GM19395 (cell line): ENCODE data around the gene HES7.
"Not testable (repeated sequence)": the region's sequence is repeated elsewhere in the genome, so short reads cannot be mapped to it uniquely, and the experiment has no call there.

Experiments
- ATAC-seq: cut with Tn5 transposase; IDR thresholded peaks from one replicate; pipeline ENCODE4 v1.9.1; 2021; ENCODE audit warnings: mild to moderate bottlenecking, moderate library complexity; ENCODE audit not compliant: unreplicated experiment

HES7 gene

DNA sequence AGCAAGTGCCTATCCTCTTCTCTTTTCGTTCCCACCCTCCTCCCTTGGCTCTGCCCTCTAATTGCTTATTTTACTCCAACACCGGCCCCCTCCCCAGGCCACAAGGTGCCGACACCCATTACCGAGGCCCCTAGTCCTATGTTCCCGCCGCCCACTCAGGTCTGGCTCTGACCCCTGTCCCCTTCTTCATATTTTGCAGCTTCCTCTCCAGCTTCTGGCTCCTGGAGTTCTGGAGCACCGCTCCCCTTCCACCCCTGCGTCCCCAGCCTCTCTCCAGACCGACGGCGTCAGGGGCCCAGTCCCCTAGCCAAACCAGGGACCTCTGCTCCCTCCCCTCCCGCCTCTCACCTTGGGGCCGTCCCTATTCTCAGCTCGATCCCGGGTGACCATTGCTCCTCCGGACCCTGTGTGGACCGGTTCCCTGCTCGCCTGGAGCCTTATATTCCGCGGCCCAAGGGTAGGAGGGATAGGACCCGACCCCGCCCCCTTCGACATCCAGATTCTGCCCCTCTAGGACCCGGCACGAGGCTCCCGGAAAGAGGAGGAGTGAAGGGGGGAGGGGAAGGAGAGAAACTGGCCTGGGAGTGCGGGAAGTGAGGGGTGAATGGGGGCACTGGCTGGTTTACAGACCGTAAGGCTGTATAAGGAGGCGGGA lies at the start of gene HES7:
Gene HES7, minus strand, starts transcription at position 412 of the 655 bp plus-strand sequence. Its CDS starts 22 bp downstream, at position 390.
- no peak for ATAC-seq

DNA sequence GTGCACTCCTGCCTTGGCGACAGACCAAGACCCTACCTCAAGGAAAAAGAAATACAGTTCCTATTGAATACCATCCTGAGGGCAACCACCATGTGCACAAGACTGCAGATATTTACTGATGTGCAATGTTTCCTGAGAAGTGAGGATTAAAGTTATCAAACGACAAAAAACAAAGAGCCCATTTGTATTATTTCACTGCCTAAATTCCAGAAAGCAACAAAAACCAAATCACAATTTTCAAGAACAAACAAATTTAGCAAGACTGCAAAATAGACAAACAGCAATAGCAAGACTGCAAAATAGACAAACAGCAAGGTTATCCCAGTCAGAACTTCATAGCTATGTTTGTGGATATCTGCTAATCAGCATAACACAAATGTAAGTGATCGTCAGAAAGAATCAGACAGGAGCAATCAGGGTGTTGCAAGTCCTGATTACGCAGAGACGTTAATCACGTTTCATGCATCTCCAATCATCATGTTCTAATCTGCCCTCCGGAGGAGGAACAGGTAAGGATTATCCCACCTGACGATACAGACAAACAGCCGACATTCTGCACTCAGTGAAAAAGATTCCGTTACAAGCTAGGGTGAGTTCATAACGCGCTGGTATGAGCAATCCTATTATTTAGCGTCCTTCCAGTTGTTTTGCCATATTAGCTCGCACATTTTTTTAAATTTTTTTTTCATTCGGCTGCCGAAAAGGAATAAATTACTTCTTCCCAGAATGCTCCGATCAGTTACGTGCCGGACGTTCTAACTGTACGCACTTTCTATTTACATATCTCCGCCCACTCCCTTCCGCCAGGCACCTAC lies 49.4 kb upstream of the HES7 start:
- ATAC-seq, result peak; percentile 81

DNA sequence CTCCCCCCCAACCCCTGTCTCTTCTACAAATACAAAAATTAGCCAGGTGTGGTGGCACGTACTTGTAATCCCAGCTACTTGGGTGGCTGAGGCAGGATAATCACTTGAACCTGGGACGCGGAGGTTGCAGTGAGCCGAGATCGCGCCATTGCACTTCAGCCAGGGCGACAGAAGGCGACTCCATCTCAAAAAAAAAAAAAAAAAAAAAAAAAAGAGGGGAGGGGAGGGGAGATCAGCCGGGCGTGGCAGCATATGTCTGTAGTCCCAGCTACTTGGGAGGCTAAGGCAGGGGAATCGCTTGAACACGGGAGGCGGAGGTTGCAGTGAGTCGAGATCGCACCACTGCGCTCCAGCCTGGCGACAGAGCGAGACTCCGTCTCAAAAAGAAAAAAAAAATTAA lies 46.3 kb upstream of the HES7 start:
- not testable (repeated sequence) for ATAC-seq

DNA sequence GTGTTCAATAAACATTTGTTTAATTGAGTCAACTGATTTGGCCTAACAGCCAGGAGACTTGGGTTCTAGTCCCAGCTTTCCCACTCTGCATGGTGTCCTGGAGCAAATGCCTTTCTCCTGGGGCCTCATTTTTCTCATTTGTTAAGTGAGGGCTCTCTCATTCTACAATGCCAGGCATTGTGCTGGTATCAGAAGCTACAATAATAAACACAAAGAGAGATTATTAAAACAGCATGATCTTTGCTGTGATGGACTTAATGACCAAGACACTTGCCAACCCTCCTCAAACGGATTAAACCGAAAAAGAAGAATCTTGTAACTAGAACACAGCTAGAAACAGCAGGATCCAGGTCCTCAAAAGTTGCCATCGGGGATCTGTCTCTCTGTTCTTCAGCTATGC lies 43.6 kb upstream of the HES7 start:
- no peak for ATAC-seq

DNA sequence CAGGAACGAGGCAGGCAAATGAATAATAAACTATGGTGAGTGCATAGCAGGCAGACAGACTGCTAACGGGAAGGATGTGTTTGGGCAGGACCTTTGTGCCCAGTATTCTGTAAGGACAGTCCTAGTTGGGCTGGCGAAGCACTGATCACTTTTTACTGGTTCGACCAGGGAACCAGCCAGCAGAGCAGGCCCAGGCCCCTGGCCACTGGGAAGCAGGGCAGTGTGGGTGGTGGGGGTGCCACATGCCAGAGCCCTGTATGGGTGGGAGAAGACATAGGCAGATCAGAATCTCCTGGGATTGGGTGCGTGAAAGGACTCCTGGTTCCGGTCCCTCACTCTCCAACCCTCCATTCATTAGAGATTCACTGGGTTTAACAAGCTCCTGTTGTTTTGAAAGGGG lies 42.8 kb upstream of the HES7 start:
- ATAC-seq, result no peak

DNA sequence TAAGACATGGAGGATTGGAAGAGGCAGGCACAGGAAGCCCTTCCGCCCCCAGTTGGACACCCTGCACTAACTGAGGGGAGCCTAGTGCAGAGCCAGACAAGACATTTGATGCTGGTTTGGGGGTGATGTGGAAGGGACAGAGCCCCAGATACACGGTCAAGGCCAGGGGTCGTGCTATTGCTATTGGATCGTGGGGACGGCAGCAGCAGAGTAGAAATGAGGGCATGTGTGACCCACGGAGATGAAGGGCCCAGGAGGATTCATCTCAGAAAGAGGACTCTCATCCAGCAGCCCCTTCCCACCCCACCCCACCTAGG lies 40.9 kb upstream of the HES7 start:
- ATAC-seq, result no peak

DNA sequence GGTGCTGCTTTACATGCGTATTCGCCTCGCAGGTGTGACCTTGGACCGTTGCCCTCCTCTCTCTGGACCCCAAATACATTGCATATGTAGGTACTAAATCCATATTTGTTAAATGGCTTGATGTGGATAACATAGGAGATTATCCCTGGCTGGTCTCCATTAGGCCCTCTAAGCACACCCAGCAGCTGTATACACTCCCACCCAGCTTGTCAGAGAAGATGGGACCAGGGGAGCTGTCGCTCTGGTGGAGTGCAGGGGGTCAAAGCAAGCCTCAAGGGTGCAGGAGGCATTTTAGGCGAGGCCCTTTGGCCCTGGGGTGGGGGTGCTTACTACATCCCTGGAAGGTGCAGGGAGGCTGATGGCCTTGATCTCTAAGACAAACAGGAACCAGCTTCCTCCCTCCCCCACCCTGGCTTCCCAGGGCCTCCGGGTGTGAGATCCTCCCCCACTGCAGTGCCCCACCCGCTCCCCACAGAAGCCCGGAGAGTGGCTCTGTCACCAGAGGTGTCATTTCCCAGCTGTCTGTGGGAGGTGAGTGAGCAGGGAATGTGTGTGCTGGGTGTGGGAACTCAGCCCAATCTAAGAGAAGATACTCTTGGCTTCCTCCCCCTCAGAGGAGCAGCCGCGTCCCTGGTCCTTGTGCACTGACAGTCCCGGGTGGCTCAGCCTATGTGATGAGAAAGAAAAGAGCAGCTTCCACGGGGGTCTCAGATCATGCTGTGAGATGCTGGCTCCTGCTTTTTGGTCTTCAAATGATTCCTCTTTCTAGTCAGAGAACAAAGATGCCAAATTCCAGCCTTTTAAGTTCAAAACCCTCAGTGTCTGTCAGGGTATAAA lies 40.3 kb upstream of the HES7 start:
- no peak for ATAC-seq

DNA sequence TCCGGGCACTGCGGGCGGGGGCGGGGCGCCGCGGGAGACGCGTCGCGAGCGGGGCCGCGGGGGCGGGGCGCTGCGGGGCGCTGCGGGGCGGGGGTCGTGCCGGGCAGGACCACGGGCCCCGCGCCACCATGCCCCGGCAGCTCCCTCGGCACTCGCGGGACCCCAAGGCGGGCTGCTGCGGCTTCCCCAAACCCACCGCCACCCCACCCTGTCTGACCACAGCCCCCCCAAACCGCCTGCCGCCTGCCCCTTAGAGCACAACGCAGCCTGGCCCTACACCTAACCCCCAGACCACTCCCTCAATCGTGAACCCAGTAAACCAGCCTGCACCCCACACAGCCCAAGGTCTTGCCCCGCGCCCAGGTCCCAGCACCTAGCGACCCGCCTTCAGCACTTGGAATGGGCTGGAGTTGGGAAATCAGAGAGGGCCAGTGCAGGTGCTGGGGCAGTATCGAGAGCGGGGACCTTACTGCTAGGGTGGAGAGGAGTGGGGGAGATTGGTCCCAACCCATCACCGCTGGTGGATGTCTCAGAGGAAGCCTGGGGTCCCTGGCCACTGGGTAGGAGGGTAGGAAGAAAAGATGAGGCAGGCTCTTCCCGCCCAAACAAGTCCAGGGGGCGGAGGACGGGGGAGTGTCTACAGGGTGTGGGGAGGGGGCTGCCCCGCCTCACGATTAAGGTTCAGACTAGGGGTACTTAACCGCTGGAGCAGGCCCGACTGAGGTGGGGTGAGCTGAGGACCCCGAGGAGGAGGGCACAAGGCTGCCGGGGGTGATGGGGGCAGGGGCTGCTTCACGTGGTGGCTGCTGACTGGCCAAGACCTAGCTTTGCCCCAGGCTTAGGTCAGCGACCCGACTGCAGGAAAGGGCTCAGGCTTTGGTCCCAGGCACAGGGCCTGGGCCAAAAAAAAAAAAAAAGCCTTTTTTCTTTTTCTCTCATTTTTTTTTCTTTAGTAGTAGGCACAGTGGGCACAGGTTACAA lies 39.4 kb upstream of the HES7 start:
- ATAC-seq, result no peak

DNA sequence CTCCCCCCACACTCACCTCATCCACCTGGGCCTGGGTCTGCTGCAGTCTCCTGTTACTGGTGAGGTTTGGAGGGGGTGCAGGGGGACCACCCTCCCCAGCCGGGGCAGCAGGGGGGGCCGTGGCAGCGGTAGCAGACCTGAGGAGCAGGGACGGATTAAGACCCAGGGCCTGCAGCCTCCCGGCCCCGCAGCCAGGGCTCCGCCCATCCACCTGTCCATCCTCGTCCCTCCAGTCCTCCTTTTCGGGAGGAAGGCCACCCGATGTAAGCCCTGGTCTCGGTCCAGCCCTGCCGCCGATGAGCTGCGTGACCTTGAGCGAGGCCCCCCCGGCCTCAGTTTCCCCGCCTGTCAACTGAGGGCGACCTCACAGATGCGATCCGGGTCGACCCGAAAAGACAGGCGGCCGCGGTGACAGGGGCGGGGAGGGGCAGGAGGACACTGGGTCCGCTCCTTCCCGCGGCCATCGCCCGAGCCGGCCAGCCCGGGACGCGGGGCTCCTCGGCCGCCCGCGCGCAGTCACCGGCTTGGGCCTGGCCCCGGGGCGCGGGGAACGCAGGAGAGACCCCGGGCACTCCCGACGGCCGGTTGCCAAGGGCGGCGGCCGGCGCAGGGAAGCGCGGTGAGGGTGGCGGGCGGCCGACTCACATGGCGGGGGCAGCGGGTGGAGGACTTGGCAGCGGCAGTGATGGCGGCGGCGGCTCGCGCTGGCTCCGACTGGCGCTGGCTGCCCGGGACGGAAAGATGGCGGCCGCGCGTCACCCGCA lies 38.5 kb upstream of the HES7 start, which contains the start of gene VAMP2:
Gene VAMP2, minus strand, starts transcription at position 716 of the 764 bp plus-strand sequence. Its CDS starts 69 bp downstream, at position 647.
- no peak for ATAC-seq

DNA sequence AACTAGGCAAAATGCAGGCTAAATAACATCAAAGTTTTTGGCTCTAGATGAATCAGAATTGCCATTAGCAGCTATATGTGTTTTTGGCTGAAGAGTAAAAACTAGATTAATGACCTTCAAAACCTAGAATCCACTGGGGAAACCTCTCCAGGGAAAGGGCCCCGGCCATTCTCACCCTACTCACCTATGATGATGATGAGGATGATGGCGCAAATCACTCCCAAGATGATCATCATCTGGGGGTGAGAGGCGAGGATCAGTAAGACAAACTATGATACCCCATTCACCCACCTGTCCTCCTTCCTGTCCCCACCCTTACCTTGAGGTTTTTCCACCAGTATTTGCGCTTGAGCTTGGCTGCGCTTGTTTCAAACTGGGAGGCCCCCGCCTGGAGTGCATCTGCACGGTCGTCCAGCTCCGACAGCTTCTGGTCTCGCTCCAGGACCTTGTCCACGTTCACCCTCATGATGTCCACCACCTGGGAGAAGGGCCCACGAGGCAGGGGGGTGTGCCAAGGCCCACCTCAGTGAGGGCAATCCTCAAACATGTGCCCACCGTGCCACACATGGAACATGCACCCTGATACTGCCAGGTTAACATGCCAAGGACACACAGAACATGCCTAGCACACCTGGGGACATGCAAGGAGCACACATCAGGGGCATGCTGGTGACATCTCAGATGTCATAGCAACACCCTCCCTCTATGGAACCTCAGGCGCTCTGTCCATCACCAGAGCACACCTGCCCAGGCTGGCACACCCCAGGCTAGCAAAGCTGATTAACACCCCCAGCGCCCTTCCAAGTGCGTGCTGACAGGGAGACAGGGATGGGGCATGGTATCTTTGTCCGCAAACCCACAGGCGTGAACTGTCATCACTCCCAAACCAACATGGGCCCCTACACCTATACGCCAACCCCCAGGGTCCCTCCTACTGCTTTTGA lies 37.7 kb upstream of the HES7 start:
- ATAC-seq, result no peak

DNA sequence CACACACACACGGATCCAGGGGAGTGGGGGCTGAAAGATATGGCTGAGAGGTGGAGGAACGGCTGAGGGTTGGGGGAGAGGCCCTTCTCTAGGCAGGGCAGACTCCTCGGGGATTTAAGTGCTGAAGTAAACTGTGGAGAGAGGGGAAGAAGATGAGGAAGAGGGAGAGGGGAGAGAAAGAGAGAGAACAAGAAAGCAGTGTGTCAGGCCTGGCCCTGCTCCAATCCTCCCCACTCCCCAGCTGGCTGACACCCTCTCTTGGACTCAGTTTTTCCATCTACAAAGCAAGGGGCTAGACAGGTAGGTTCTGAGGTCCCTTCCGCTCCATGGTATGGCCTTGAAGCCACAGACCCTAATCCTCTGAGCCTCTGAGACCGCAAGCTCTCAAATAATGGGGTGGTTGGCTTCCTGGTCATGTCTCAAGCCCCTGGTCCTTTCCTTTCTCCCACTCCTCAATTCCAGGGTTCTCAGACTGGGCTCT lies 36.9 kb upstream of the HES7 start:
- ATAC-seq, result no peak

DNA sequence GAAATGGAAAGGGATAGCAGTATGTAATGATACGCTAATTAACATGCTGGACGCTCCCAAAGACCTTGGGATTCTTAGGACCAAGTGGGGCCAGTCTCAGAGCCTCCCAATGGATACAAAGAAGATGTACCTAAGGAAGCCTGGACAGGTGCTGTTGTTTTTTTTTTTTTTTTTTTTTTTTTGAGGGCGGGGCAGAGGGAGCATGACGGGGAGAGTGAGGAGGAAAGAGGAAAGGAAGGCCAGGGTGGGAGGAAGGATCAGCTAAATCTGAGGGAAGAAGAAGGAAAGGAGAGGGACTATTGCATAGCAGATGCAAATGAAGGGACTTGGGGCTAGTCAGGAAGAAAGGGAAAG lies 36.3 kb upstream of the HES7 start:
- no peak for ATAC-seq

DNA sequence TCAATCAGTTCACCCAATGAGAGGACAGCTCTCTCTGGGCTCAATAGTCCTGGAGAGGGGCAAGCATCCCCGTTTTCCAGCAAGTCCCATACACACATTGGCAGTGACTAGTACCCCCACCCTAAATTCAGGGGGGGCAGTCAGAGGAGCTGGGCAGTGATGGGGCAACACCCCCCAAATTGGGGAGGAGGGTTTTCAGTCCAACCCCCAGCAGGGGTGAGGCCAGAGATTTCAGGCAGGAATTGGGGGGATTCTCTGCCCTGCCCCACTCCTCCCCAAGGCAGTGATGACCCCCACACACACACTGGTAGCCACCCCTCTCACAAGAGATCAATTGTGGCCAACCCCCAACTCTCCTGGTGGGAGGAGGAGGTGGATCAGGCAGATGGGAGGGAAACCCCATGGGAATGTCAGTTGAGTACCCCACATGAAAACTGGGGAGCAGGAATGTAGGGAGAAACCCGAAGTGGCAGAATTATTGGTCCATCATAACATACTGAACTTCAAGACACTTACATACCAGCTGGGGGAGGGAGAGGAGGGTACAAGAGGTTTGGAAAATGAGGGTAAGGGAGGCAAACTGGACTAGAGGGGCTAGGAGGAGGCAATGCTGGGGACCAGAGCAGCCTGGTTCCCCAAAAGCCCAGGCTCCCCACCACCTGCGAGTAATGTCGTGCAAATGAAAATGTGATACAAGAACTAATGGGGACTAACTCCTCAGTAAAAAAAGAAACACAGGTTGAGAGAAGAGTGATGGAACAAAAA lies 35.7 kb upstream of the HES7 start:
- ATAC-seq, result no peak

DNA sequence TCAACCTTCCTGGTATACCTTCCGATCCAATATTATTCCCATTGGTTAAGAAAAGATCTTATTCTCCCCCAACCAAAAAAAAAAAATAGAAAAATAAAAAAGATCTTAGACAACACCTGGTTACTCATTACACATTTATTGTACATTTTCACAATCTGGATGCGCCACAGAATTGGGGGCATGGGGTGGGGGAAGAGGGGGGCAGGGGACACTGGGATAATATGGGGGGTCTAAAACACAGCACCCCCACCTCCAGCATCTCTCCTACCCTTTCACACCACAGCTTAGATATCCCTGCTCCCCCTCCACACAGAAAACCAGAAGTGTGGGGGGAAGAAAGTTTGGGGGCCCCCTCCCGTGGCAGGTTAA lies 35.1 kb upstream of the HES7 start:
- no peak for ATAC-seq

DNA sequence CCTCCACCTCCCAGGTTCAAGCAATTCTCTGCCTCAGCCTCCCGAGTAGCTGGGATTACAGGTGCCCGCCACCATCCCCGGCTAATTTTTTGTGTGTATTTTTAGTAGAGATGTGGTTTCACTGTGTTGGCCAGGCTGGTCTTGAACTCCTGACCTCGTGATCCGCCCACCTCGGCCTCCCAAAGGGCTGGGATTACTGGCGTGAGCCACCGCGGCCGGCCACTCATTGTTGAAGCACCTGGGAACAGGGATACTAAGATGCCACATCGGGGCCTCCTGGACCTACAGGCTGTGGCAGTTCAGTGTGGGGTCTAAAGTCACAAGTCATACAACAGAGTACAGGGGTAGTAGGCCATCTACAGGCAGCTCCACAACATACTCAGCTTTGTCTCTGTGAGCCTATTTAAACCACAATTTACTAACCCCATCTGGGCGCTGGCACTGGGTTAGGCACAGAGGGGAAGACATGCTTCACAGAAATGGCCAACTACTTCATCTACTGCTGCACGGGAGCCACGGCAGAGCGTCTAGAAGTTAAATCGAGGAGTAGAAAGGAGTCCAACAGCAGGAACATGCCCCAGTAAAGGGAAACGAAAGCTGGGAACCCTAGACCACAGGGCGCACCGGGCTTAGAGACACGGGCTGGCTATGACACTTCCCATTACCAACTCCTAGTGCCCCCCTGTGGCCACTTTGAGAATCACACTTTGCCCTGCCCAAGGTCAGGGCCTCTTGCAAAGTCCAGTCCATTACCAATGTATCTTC lies 34.5 kb upstream of the HES7 start:
- ATAC-seq, result no peak

DNA sequence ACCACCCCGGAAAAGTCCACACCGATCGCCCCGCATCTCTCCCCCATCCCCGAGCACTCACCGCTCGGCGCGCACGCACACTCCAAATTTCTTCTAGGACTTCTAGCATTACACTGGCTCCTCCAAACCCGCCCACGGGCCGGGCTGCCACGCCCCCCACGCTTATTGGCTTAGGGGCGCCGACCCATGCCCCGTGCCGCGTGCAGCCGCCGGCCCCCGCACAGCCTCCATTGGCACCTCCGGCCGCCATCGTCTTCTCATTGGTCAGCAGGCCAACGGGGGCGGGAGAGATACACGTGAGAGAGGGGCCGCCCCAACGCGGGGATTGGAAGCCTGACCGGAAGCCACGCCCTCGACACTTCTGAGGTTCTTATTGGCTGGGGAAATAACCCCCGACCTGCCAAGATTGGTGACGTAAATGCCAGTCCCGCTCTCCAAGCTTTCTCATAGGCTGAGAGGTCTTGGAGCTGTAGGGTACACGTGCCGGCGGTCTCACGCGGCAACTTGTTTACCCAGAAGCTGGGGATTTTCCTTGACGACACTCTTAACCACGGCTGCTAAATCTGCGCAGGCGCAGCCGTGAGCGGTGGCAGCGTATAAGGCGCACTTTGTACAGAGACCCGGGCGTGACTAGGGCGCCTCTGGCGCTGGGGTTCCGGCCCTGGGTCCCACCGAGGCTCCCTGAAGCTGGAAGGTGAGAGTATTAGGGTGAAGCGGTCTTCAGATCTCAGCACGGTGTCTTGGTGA lies 32.5 kb upstream of the HES7 start:
- ATAC-seq, result peak; percentile 71

DNA sequence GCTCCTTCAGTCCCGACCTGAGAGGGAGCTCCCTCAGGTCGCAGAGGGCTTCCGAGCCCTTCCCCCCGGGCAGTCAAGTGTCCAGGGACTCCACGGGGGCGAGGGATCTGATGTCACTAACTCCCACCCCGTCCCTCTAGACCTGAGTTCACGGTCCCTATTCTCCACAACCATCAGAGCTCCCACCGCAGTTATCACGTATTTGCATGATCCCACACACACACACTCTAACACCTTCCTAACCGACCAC lies 32.0 kb upstream of the HES7 start:
- ATAC-seq, result no peak
